HL-60/S4 treated with retinoic acid at 250 ng/mL for 4 days and 3 days (cell line): ENCODE results near the gene SIPA1L3.
"Not testable (repeated sequence)": the region's sequence is repeated elsewhere in the genome, so short reads cannot be mapped to it uniquely, and the experiment has no call there.

Source experiments
- in situ Hi-C: fragments of 300-500 bp; cut with MboI; formaldehyde crosslinking; loops from 2 replicates; pipeline ENCODE4 v1.7.0; 2022; ENCODE audit warnings: low sequenced_read_pairs

SIPA1L3 gene

GRCh38 chr19:38223119-38223523, 316.1 kb downstream of the SIPA1L3 start:
- in situ Hi-C loops: no loop called here

GRCh38 chr19:38223617-38224013, 316.6 kb downstream of the SIPA1L3 start:
- in situ Hi-C loops: no loop called here

- in situ Hi-C loops: no loop called here
These were observed 317.2 kb downstream of the SIPA1L3 start, which contains the start of gene DPF1 for GRCh38 chr19:38224014-38224862. Gene DPF1, minus strand, starts transcription at chr19:38224222. Its CDS starts 80 bp downstream, at chr19:38224142.

- in situ Hi-C loops: not testable (repeated sequence)
These were observed 317.8 kb downstream of the SIPA1L3 start for GRCh38 chr19:38224863-38225218.

- in situ Hi-C loops: no loop called here
These were observed 320.4 kb downstream of the SIPA1L3 start for GRCh38 chr19:38227287-38228004.

GRCh38 chr19:38228005-38228377, 321.0 kb downstream of the SIPA1L3 start:
- in situ Hi-C loops: no loop called here

GRCh38 chr19:38228491-38229439, 321.8 kb downstream of the SIPA1L3 start:
- in situ Hi-C loops: no loop called here

- in situ Hi-C loops: loop anchor here (5.0 kb wide), 1 partner anchor 327 kb away; no protein-coding TSS in a partner anchor
These were observed 322.6 kb downstream of the SIPA1L3 start for GRCh38 chr19:38229585-38230073.

GRCh38 chr19:38230506-38231133, 323.6 kb downstream of the SIPA1L3 start:
- in situ Hi-C loops: loop anchor here (5.0 kb wide), 1 partner anchor 328 kb away; no protein-coding TSS in a partner anchor

- in situ Hi-C loops: loop anchor here (5.0 kb wide), 1 partner anchor 330 kb away; no protein-coding TSS in a partner anchor
These were observed 324.9 kb downstream of the SIPA1L3 start for GRCh38 chr19:38231918-38232317.

- in situ Hi-C loops: loop anchor here (5.0 kb wide), 1 partner anchor 331 kb away; no protein-coding TSS in a partner anchor
These were observed 326.8 kb downstream of the SIPA1L3 start for GRCh38 chr19:38233740-38234251.

- in situ Hi-C loops: loop anchor here (5.0 kb wide), 1 partner anchor 332 kb away; no protein-coding TSS in a partner anchor
These were observed 327.6 kb downstream of the SIPA1L3 start for GRCh38 chr19:38234615-38235014.

GRCh38 chr19:38239816-38240215, 332.8 kb downstream of the SIPA1L3 start:
- in situ Hi-C loops: no loop called here

GRCh38 chr19:38243279-38243673, 336.3 kb downstream of the SIPA1L3 start:
- in situ Hi-C loops: no loop called here

- in situ Hi-C loops: loop anchor here (5.0 kb wide), 1 partner anchor 86 kb away; no protein-coding TSS in a partner anchor
These were observed 339.0 kb downstream of the SIPA1L3 start for GRCh38 chr19:38245826-38246498.

- in situ Hi-C loops: loop anchor here (5.0 kb wide), 1 partner anchor 85 kb away; no protein-coding TSS in a partner anchor
These were observed 340.1 kb downstream of the SIPA1L3 start for GRCh38 chr19:38247126-38247525.

GRCh38 chr19:38247734-38248268, 340.8 kb downstream of the SIPA1L3 start:
- in situ Hi-C loops: loop anchor here (5.0 kb wide), 1 partner anchor 84 kb away; no protein-coding TSS in a partner anchor

GRCh38 chr19:38248421-38248820, 341.4 kb downstream of the SIPA1L3 start:
- in situ Hi-C loops: loop anchor here (5.0 kb wide), 1 partner anchor 84 kb away; no protein-coding TSS in a partner anchor

- in situ Hi-C loops: no loop called here
These were observed 343.4 kb downstream of the SIPA1L3 start for GRCh38 chr19:38250428-38250820.
